WTC11 (cell line): ENCODE results near the gene TJP3. TPM values are rescaled to one million over a fixed set of nuclear protein-coding genes. Genes with fewer than 3 reads are reported as not detected.

Experiments
- ATAC-seq: fragments of 200-7000 bp; cut with Tn5 transposase; 2 replicates; pipeline ENCODE4 v1.10.0; 2021; ENCODE audit warnings: mild to moderate bottlenecking, moderate library complexity
- CTCF ChIA-PET: fragments of 300-600 bp; sonication (Branson Sonifier 250); formaldehyde crosslinking; loops from one replicate; lab custom pipeline; 2021; ENCODE audit warnings: antibody characterized with exemption; lab: Charles Lee
- POLR2A ChIA-PET: fragments of 350-600 bp; sonication (Branson Sonifier 250); formaldehyde crosslinking; loops from one replicate; lab custom pipeline; 2021; ENCODE audit warnings: antibody characterized with exemption; lab: Charles Lee
- DNase-seq: peaks from one replicate; pipeline ENCODE4 v3.0.0; 2021; ENCODE audit warnings: low spot score
- H3K27ac Mint-ChIP-seq: 2 replicates; pipeline ENCODE4 v1.8.0; 2021; ENCODE audit warnings: mixed read lengths
- H3K27me3 Mint-ChIP-seq: 2 replicates; pipeline ENCODE4 v1.8.0; 2021; ENCODE audit warnings: low read depth, mild to moderate bottlenecking, moderate library complexity, mixed read lengths
- H3K36me3 Mint-ChIP-seq: 2 replicates; pipeline ENCODE4 v1.8.0; 2021; ENCODE audit warnings: mixed read lengths
- H3K4me1 Mint-ChIP-seq: 2 replicates; pipeline ENCODE4 v1.8.0; 2022; ENCODE audit warnings: mixed read lengths
- H3K4me3 Mint-ChIP-seq: 2 replicates; pipeline ENCODE4 v1.8.0; 2021; ENCODE audit warnings: mild to moderate bottlenecking, moderate library complexity, mixed read lengths
- H3K9me3 Mint-ChIP-seq: 2 replicates; pipeline ENCODE4 v1.8.0; 2021; ENCODE audit warnings: mixed read lengths
- ARID4B ChIP-seq: sonication (generic); formaldehyde crosslinking; IDR thresholded peaks from 2 replicates; pipeline ENCODE4 v1.8.0; 2023; ENCODE audit warnings: missing genetic modification reagents, mild to moderate bottlenecking, borderline replicate concordance
- ATF2 ChIP-seq: sonication (generic); formaldehyde crosslinking; IDR thresholded peaks from 2 replicates; pipeline ENCODE4 v1.8.1; 2022; ENCODE audit warnings: low read depth, missing genetic modification reagents, borderline replicate concordance
- CBFB ChIP-seq: sonication (generic); formaldehyde crosslinking; IDR thresholded peaks from 2 replicates; pipeline ENCODE4 v1.8.1; 2022; ENCODE audit warnings: mild to moderate bottlenecking, low read depth, missing genetic modification reagents
- CREM ChIP-seq: sonication (generic); formaldehyde crosslinking; IDR thresholded peaks from 2 replicates; pipeline ENCODE4 v1.8.1; 2022; ENCODE audit warnings: mild to moderate bottlenecking, missing genetic modification reagents, moderate library complexity
- EMX1 ChIP-seq: fragments of 250-450 bp; sonication (Bioruptor Pico); IDR thresholded peaks from 2 replicates; pipeline ENCODE4 v1.8.0; 2021; ENCODE audit warnings: mild to moderate bottlenecking
- GABPB1 ChIP-seq: sonication (generic); formaldehyde crosslinking; IDR thresholded peaks from 2 replicates; pipeline ENCODE4 v1.8.1; 2023; ENCODE audit warnings: mild to moderate bottlenecking, missing genetic modification reagents
- GTF2I ChIP-seq: fragments of 250-450 bp; sonication (Bioruptor Pico); conservative IDR thresholded peaks from 2 replicates; pipeline ENCODE4 v1.4.0; 2021; ENCODE audit warnings: mild to moderate bottlenecking
- NFE2L1 ChIP-seq: sonication (generic); formaldehyde crosslinking; IDR thresholded peaks from 2 replicates; pipeline ENCODE4 v1.8.1; 2023; ENCODE audit warnings: missing genetic modification reagents
- NR1H2 ChIP-seq: sonication (generic); formaldehyde crosslinking; IDR thresholded peaks from 2 replicates; pipeline ENCODE4 v1.9.0; 2021; ENCODE audit warnings: mild to moderate bottlenecking, moderate library complexity, missing genetic modification reagents
- OVOL2 ChIP-seq: fragments of 250-450 bp; sonication (Bioruptor Pico); IDR thresholded peaks from 2 replicates; pipeline ENCODE4 v1.9.0; 2021; ENCODE audit warnings: mild to moderate bottlenecking, borderline replicate concordance
- PRRX2 ChIP-seq: fragments of 250-450 bp; sonication (Bioruptor Pico); IDR thresholded peaks from 2 replicates; pipeline ENCODE4 v1.8.0; 2021; ENCODE audit warnings: mild to moderate bottlenecking
- USF1 ChIP-seq: sonication (generic); formaldehyde crosslinking; IDR thresholded peaks from 2 replicates; pipeline ENCODE4 v1.8.0; 2022; ENCODE audit warnings: mild to moderate bottlenecking, missing genetic modification reagents
- ZBTB21 ChIP-seq: sonication (generic); formaldehyde crosslinking; IDR thresholded peaks from 2 replicates; pipeline ENCODE4 v1.8.1; 2023; ENCODE audit warnings: mild to moderate bottlenecking, missing genetic modification reagents, borderline replicate concordance
- ZBTB43 ChIP-seq: sonication (generic); formaldehyde crosslinking; IDR thresholded peaks from 2 replicates; pipeline ENCODE4 v1.8.1; 2023; ENCODE audit warnings: mild to moderate bottlenecking, missing genetic modification reagents
- ZNF263 ChIP-seq: sonication (generic); formaldehyde crosslinking; IDR thresholded peaks from 2 replicates; pipeline ENCODE4 v1.8.1; 2022; ENCODE audit warnings: low read depth, mild to moderate bottlenecking, moderate library complexity, missing genetic modification reagents
- ZNF317 ChIP-seq: sonication (generic); formaldehyde crosslinking; IDR thresholded peaks from 2 replicates; pipeline ENCODE4 v1.8.1; 2023; ENCODE audit warnings: low read depth, mild to moderate bottlenecking, moderate library complexity, missing genetic modification reagents, borderline replicate concordance
- ZNF396 ChIP-seq: fragments of 250-450 bp; sonication (Bioruptor Pico); IDR thresholded peaks from 2 replicates; pipeline ENCODE4 v1.8.0; 2021; ENCODE audit warnings: mild to moderate bottlenecking, moderate library complexity, borderline replicate concordance
- ZNF416 ChIP-seq: fragments of 250-450 bp; sonication (Bioruptor Pico); IDR thresholded peaks from 2 replicates; pipeline ENCODE4 v1.9.0; 2021; ENCODE audit warnings: mild to moderate bottlenecking, inconsistent platforms
- ZNF532 ChIP-seq: fragments of 250-450 bp; sonication (Bioruptor Pico); IDR thresholded peaks from 2 replicates; pipeline ENCODE4 v1.9.0; 2021; ENCODE audit warnings: mild to moderate bottlenecking, borderline replicate concordance
- total RNA-seq: library from RNA; stranded (reverse); gene quantifications from 3 replicates; pipeline ENCODE4 v1.2.3, GENCODE V29; 2021

The TJP3 gene
- total RNA-seq, 1 experiment from 2014 or later = 36.2 TPM

GRCh38 chr19:3695986-3696659 is 12.1 kb upstream of the TJP3 start:
- DNase-seq (no peak), ATAC-seq (no peak)
- no peak for TF ChIP-seq NR1H2 (CRISPR knock-in tag)
- TF ChIP-seq NFE2L1 (CRISPR knock-in tag) = no peak
- no peak for TF ChIP-seq ATF2 (CRISPR knock-in tag)
- TF ChIP-seq ZBTB21 (CRISPR knock-in tag) = no peak
- TF ChIP-seq CREM = no peak
- no peak for TF ChIP-seq EMX1
- no peak for TF ChIP-seq GABPB1 (CRISPR knock-in tag)
- no peak for TF ChIP-seq PRRX2 (CRISPR knock-in tag)
- Mint-ChIP-seq H3K9me3 (peaks cover 6% of the 10 kb centered on the region), H3K4me3 (no peak overlapping the region), H3K27ac (no peak overlapping the region; the same call in 1 of the 2 replicates), H3K4me1 (peaks cover 3% of the 10 kb centered on the region; the same call in 1 of the 2 replicates), H3K27me3 (no peaks in the 10 kb centered on the region), H3K36me3 (no peaks in the 10 kb centered on the region)
- POLR2A ChIA-PET = no interaction called here
- CTCF ChIA-PET = no interaction called here

GRCh38 chr19:3696660-3696995 is 11.6 kb upstream of the TJP3 start:
- no peak overlapping the region for H3K4me3 Mint-ChIP-seq
- no peak for ATAC-seq
- no peaks in the 10 kb centered on the region for H3K36me3 Mint-ChIP-seq
- POLR2A ChIA-PET = no interaction called here
- CTCF ChIA-PET = no interaction called here
- DNase-seq = no peak
- H3K4me1 Mint-ChIP-seq = peaks cover 3% of the 10 kb centered on the region; the same call in 1 of the 2 replicates
- no peak for TF ChIP-seq GTF2I (CRISPR knock-in tag)
- TF ChIP-seq USF1 (CRISPR knock-in tag) = no peak
- TF ChIP-seq ZBTB43 (CRISPR knock-in tag) = no peak
- no peak for TF ChIP-seq ZNF532
- no peak for TF ChIP-seq OVOL2 (CRISPR knock-in tag)
- no peaks in the 10 kb centered on the region for H3K27me3 Mint-ChIP-seq
- no peak overlapping the region for H3K27ac Mint-ChIP-seq
- H3K9me3 Mint-ChIP-seq = peaks cover 11% of the 10 kb centered on the region

- TF ChIP-seq ZNF317 (CRISPR knock-in tag) = no peak
- no peak for TF ChIP-seq ARID4B (CRISPR knock-in tag)
- TF ChIP-seq CBFB (CRISPR knock-in tag) = no peak
- TF ChIP-seq EMX1 = no peak
- TF ChIP-seq ZNF396 (CRISPR knock-in tag) = no peak
- TF ChIP-seq ZNF263 = peak; percentile 78; the same call in 1 of the 2 replicates
- no peak for TF ChIP-seq NR1H2 (CRISPR knock-in tag)
- no peak for TF ChIP-seq ZNF416 (CRISPR knock-in tag)
- TF ChIP-seq, all 79 proteins: peak for 1
- ChIA-PET CTCF (interaction anchor here (1.0 to 1.8 kb wide), 3 partner anchors 8 to 152 kb away, joined by 3 to 5 read pairs (median 3); no protein-coding TSS in a partner anchor), POLR2A (no interaction called here)
- ATAC-seq (no peak), DNase-seq (no peak)
- Mint-ChIP-seq H3K4me1 (peaks cover 3% of the 10 kb centered on the region; the same call in 1 of the 2 replicates), H3K36me3 (no peaks in the 10 kb centered on the region), H3K4me3 (no peak overlapping the region), H3K27ac (no peak overlapping the region), H3K9me3 (peaks cover 11% of the 10 kb centered on the region), H3K27me3 (no peaks in the 10 kb centered on the region)
These were observed 11.1 kb upstream of the TJP3 start for GRCh38 chr19:3697094-3697493.
